GM21360 (cell line): ENCODE data around the gene FOXL1.

ENCODE experiments used
- ATAC-seq: cut with Tn5 transposase; IDR thresholded peaks from one replicate; pipeline ENCODE4 v1.9.1; 2021; ENCODE audit warnings: mild to moderate bottlenecking, moderate library complexity; ENCODE audit not compliant: unreplicated experiment

FOXL1 gene

DNA sequence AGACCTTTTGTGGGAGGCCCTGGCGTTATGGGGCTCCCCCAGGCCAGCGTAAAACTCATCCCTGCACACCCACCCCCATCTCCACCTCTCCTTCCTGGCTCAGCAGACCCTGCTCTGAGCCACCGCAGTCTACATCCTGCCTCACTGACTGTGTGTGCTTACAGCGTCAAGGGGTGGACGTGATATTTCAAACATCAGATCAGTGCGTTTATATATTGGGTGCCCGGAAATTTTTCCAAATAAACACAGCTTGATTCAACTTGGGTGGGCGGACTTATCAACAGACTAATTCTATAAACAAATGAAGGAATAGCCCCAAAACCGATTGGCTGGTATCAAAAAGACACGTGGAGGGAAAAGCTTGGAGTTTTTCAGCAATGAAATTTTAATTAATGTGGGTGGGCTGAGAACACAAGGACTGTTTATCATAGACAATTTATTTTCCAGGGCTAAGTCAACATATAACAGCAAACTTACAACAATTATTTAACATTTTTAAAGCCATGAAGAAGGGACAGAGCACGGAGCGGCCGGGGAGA lies at the start of gene FOXL1:
FOXL1 (plus strand) TSS at position 489 of the 539 bp plus-strand sequence. CDS start 175 bp downstream, outside the sequence.
- ATAC-seq = no peak

DNA sequence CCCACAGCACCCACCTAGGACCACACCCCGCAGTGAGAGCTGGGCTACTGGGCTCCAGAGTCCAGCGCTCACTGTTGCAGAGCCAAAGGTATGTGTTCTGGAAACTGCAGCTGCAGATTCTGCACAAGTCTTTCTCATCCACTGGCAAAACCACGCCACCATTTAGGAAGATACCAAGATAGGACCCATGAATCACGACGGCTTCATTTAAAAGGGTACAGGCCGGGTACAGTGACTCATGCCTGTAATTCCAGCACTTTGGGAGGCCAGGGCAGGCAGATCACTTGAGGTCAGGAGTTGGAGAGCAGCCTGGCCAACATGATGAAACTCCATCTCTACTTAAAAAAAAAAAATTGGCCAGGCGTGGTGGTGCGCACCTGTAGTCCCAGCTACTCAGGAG lies 49.2 kb upstream of the FOXL1 start:
- ATAC-seq = no peak

DNA sequence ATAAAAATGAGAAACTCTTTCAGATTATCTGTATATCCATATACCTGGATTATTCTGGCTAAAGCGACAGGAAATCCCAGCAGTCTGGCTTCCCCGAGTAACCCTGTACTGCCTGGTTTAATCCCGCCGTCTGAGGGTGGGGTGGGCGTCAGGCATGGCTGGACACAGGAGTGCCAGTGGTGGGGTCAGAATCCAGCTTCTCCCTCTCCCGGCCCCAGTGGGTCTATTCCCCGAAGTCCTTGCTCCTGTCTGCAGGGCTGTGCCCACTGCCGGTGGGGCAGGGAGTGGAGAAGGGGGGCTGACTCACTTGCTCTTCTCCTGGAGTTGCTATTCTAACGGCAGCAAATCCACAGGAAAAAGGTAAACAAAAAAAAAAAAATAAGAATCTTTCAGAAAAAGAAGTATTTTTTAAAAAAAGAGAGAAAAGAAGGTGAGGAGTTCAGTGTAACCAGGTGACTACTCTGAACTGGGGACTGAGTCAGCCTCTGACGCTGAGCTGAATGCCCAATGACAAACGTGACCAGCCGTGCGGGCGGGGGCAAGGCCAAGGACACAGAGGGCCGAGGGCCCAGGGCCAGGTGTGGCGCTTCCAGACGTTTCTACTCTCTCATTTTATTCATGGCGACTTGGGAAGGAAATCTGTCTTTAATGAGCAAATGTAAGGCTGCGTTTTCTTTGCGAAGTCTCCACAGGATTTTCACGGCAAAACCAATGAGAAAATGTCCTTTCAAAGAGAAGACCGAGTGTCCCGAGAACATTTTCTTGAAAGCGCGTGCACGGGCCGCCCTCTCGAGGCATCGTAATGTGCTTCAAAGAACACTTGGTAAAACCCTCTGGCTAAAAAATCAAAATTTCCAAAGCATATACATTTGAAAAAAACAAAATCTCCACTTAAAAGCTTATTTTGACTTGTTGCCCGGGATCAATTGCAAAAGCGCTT lies 47.8 kb upstream of the FOXL1 start:
- ATAC-seq = no peak

DNA sequence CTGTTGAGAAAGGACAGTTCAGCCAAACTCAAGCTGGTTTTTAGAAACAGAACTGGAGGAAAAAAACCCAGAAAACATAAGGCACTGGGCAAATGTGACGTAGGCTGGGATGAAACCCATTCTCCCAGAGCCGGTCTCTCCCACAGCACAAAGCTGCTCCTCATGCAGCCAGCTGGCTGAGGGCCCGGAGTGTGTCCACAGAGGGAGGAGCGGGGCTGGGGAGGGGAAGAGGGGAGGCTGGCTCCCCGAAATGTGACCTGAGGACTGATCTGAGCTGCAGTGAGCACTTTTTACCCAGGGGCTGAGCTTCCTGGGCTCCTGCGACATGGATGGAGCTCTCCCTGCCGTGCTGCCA lies 47.2 kb upstream of the FOXL1 start:
- ATAC-seq = no peak

DNA sequence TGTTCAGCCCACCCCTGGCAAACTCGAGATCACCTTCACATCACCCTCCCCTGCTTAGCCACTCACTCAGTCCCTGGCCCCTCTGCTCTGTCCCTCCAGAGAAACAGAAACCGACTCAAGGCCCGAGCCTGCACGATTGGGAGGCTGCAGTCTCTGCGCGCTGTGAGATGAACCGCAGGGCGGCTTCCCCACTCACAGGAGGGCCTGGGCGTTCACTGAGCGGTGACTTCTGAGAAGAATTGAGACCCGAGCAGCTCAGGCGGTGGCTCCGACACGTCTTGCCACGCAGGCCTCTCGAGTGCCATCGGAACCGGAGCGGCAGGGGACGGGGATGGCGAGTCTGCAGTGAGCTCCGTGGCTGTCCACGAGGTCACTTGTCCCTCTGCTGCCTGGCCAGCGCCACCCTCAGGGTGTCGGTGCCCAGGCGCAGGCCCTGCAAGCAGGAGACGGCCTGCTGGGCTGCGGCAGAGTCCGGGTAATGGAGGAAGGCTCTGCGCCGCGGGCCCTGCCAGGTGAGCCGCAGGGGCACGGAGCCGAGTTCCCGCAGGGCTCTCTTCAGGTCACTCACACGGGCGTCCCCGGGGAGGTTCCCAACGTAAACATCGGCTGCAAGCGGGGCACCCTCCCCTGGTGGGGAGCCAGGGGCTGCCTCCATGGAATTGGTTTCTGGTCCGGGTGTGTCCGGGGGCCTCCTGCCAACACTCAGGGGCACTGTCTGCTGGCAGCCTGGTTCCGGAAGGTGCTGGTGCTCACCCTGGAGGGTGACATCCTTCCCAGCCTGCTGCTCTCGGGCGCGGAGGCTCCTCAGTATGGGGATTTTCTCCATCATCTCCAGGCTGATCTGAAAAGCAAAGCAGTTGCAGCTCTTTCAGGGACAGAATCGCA lies 46.5 kb upstream of the FOXL1 start:
- ATAC-seq = no peak

DNA sequence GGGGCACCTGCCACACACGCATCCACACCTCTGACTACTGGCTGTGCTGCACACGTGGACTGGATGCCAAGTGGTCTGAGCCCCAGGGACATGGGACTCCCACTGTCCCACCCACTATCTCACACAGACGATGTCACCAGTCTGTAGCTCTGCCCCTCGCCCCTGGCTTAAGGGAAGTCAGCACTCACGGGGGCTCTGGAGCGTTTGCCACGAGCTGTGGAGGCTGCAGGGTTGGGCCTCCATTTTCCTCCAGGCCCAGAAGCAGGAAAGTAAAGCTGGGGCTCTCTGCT lies 45.9 kb upstream of the FOXL1 start:
- ATAC-seq = no peak

DNA sequence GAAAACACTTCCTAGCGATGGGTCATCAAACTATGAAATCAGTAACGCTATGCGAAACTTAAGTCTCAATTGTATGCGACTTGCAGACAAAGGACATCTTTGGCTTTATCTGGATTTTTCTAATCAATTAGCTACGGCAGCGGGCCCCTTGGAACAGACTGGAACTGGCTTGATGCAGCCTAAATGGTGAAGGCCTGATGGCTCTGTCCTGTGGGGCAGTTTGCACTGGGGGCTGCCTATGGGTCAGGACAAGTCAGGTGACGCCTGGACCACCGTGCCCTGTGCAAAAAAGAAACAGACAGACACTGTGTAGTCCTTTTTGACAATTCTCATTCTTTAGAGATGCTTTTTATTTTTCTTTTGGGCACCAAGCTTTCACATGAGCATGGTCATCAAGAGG lies 45.3 kb upstream of the FOXL1 start:
- ATAC-seq = no peak

DNA sequence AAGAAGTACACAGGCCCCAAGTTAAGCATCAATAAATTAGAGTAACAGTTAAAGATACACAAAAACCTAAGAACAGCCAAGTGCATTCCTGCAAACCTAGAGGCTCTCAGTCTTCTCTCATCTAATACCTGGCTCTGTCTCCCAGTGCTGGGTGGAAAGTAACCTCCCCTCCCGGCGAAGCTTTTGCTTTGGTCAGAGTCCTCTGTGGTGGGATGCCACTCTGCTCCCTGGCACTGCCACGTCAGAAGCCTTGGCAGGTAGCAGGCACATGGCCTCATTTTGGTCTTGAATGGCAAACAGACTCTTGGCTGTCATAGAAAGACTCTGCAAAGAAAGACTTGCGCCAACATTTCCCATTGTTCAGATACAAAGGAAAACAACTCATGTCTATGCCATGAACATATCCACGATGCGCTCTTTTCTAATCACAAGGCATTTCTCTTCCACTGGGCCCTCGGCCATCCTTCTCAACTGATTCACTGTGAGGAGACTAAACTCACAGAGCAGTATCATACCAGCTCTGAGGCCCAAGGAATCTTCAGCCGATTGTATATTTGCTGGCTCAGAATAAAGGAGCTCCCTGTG lies 44.5 kb upstream of the FOXL1 start:
- ATAC-seq = no peak

DNA sequence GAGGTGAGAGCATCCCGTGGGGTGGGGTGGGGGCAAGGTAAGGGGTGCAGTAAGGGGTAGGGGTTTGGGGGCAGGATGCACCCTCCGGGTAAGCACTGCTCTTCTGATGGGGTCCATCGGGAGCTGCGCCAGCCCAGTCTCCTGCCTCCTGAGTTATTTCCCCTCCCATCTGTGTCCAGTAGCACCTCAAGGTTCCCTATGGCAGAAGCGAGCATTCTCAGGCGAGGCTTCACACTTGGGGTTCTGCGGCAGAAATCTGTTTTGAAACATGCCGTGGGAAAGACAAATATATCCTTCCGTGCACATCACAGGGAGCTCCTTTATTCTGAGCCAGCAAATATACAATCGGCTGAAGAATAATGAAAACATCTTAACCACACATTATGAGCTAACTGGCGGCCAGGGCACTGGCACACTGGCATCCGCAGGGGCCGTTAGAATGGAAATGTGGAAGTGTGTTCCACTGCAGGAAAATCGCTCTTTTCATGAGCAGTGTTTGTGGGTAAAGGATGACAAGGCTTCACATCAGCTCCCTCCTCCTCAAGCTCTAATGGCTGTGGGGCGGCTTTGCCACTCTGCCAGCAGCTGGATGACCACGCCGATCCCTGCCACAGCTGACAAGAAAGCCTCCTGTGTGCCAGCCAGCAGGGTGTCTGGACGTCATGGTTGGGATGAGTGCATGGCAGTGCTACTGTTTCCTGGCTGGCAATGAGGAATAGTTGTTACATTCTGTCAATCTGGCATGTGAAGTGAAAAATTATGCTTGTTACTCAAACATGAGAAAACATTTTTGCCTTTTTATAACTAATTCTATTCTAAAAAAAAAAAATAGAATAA lies 43.4 kb upstream of the FOXL1 start:
- no peak for ATAC-seq

DNA sequence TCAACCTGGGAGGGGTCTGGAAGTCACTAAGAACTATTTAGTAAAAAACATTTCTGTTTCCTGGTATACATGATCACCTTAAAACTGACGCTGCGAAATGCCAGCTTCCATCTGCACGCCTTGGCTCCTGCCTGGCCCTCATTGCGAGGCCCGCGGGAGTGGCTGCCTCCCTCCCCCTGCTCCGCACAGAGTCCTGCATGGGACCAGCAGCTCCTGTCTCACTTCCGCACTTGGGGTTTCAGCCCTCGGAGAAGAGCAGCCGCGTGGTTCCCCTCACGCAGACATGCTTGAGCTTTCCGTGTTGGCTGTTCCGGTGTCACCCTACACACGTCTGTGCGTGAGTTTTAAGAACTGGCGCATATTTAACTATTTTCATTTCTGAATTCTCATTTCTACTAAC lies 41.7 kb upstream of the FOXL1 start:
- ATAC-seq = no peak

DNA sequence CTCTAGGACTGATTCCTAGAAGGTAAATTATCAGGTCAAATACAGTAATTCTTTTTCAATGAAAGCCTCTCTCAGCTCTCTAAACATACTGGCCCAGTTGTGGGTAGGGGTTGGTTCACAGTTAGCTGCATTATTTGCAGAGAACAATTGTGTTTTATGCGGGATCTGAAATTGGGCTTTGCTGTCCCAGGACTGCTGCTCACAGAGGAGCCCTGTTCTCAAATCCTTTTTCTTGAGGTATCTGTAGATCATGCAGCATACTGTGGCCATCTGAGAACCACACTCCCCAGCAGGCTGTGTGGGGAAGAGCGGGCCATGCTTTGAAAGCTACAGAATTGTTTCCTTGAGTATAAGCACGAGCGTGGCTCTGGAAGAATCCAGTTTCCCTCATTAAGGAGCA lies 40.9 kb upstream of the FOXL1 start:
- ATAC-seq = no peak

DNA sequence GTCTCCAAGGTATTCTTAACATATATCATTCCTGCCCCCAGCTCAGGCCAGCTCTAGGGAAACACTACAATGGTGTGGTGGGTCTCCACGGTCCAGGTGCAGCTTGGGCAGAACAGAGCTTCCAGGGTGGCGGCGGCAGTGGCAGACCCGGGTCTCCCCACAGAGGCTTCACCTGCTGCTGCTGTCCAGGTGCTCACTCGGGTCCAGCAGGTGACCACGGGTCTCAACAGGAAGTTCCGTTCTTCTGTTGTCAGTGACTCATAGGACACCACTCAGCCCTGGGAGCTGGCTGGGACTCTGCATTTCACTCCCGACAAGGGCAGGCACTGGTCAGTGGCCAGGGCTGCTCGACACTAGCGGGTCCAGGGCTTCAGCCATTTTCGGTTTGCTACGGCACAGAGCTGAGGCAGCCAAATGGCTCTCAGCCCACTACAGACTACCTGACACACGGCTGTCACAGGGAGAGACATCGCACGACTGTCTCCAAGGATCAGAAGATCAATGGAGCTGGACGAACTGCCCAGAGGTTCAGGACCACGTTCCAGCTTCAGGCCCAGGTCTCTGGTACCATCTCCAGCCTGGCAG lies 40.1 kb upstream of the FOXL1 start:
- no peak for ATAC-seq

DNA sequence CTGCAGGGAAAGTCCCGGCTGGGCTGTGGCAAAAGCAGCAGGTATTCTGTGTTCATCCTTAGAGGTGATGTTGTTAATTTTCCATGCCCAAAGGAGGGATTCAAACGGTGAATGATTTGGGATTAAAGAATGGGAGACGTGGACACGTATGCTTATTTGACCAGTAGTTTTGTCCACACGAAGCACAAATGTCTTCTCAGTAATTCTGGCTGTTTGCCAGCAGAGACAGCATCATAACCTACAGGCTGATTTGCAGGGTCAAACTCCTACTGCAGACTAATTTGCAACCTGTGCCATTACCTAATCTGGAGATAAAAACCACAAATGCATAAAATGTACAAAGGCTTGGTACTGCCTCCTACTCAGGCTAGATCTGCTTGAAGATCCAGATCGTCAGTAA lies 37.5 kb upstream of the FOXL1 start:
- no peak for ATAC-seq

DNA sequence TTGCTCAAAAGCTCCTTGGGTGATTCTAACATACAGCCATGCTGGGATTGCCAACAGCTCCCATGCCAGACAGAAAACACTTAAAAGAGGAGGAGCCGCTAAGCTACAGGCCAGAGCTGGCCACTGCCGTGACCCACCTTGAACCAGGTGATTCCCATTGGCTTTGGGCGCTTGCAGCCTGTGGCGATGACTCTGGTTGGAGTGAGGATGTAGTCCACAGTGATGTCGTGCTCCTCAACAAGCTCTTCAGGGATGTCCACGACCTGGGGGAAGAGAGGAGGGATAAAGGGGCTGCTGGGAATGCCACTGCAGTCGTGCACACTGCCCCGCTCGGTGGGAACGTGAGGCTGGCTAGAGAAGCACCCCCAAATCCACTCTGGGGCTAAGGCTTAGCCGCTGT lies 36.8 kb upstream of the FOXL1 start:
- no peak for ATAC-seq

DNA sequence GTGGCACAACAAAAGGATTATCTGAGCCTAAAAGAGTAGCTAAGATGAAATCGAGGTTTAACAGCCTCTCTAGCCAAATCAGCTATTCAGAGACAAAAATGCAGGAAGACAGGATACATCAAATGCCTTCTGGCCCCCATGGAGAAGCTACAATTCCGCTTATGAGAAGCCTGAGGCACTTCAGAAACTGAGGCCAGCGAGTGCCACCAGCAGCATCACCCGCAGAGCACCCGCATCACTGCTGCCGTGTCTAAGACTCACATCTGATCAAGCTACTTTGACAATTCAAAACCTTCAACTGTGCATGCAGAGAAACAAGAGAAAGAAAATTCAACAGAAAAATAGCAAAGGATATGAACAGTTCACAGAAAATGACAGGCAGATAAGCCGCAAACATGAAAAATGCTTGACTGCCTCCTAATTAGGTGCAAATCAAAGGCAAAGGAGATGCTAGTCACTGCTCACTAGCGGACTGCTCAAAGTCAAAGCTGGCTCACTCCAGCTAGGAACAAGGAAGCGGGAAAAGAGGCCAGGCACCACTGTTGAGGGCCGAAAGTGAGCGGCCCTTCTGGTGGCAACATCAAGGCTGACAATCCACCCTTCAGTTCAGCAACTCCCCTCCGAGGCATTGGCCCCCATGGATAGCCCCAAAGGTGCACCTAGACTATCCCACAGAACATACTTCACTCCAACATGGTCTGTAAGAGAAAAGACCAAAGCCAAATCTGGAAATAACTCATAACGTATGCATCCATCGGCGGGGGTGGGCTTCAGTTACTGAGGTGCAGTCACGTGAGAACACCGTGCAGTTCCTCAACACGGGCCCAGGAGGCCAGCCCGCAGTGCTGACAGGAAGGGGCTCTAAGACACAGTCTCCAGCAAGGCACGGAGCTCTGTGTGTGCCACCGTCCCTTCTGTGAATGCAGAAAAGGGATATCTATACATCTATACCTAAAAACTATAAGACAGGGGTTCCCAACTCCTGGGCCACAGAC lies 35.3 kb upstream of the FOXL1 start:
- no peak for ATAC-seq

DNA sequence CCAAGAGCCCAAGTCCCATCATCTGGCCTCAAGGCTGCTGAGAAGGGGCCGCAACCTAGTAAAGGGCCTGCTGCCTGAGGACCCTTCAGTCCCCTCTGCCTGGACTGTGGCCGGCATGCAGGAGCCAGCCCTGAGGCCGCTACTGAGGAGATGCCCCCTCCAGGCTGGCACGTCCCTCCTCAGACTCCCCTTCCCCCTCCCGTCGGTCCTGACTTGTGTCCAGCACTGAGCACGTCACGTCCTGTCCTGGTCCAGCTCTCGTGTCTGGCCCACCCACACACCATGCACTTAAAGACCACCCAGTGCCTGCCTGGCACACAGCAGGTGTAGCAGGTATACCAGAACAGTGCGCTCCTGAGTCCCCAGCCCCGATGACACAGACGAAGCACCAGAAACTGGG lies 32.9 kb upstream of the FOXL1 start:
- no peak for ATAC-seq

DNA sequence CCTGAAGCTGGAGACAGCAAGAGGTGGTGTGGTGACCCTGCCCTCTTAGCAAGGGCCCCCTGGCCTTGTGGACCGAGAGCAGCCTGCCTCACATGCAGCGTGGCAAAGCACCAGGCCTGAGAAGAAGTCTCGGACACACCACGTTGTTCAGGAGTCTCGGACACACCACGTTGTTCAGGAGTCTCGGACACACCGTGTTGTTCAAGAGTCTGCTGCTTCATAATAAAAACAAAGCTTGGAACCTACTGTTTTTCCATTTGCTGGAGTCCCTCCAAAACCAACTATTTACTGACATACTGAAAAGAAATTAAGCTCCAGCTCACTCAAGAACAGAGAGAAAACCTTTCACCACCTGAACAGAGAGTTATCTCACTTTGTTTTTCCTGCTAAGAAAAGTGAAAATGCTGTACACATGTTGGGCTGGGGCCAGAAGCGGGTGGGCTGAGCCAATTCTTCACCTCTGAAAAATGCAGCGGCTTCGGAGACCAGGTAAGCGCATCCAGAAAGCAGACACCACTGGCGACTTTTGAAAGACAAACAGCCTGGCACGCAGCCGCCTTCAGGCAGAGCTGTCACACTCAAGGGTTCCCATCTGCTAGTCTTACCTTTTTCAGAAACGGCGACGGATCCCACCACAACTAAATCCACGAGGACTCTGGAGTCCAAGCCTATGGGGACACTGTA lies 32.3 kb upstream of the FOXL1 start:
- no peak for ATAC-seq

DNA sequence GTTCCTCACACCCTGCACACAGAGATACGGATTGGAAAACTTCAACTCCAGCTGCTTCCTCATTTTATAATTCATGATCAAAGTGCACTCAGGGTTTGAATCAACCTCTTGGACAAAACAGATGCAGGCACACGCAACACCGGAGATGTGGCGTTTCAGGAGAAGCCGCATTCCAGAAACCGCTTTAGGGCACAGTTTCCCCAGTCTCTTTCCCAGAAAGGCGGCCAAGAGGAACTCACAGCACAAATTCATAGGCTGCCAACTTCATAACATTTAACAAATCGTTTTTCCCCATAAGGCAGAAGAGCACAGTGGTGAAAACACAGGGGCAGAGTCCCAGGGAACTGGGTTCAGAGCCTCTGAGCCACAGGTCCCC lies 31.7 kb upstream of the FOXL1 start:
- ATAC-seq = no peak

DNA sequence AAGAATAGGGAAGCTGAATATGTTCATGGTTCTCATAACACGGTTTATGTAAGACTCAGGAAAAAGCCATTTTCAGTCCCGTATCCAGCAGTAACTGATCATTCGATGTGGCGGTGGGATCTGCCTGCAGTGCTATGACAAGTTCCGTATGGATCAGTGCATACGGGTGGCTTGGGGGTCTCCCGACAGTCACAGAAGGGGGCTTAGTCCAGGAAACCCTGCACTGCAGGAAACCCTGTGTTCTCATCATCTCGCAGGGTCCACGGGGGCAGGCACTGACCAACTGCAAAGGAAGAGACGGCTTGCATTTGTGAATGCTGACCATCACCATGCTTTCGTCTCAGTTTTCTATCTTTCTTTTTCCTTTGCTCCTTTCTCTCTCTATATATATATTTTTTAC lies 31.1 kb upstream of the FOXL1 start:
- no peak for ATAC-seq
